ENCODE measurements around the gene MYT1. TPM values are rescaled to one million over a fixed set of nuclear protein-coding genes. Genes with fewer than 3 reads are reported as not detected.

MYT1 gene
- total RNA-seq, 1 donor from 2014 or later = 0.34 TPM

GRCh38 chr20:64253443-64253842, 89.2 kb downstream of the MYT1 start:
- TF ChIP-seq CTCF (IDR thresholded peaks at IDR 0.05; ENCODE audit: unreplicated experiment) = no peak
- no peak overlapping the region for H3K4me3 Mint-ChIP-seq
- no peaks in the 10 kb centered on the region for H3K9me3 Mint-ChIP-seq
- H3K27ac Mint-ChIP-seq = no peak overlapping the region
- DNase-seq (ENCODE audit: low spot score in 2 of 2, unreplicated experiment in 2 of 2) = no peak
- peaks cover 38% of the 10 kb centered on the region for H3K27me3 Mint-ChIP-seq (ENCODE audit: low read depth)
- no peaks in the 10 kb centered on the region for H3K36me3 Mint-ChIP-seq
- H3K4me1 Mint-ChIP-seq = peaks cover 31% of the 10 kb centered on the region

GRCh38 chr20:64254156-64254555, 89.9 kb downstream of the MYT1 start:
- DNase-seq (ENCODE audit: low spot score in 2 of 2, unreplicated experiment in 2 of 2) = no peak
- H3K27me3 Mint-ChIP-seq (ENCODE audit: low read depth) = peaks cover 32% of the 10 kb centered on the region
- no peaks in the 10 kb centered on the region for H3K36me3 Mint-ChIP-seq
- H3K4me1 Mint-ChIP-seq = peaks cover 38% of the 10 kb centered on the region
- no peaks in the 10 kb centered on the region for H3K9me3 Mint-ChIP-seq
- no peak for TF ChIP-seq CTCF (IDR thresholded peaks at IDR 0.05; ENCODE audit: unreplicated experiment)
- no peak overlapping the region for H3K27ac Mint-ChIP-seq
- peak overlapping the region; percentile 60 for H3K4me3 Mint-ChIP-seq

GRCh38 chr20:64254571-64255360, 90.5 kb downstream of the MYT1 start:
- Mint-ChIP-seq H3K27ac (peak overlapping the region; percentile 84), H3K36me3 (no peaks in the 10 kb centered on the region), H3K4me1 (peaks cover 43% of the 10 kb centered on the region), H3K27me3 (ENCODE audit: low read depth) (peaks cover 26% of the 10 kb centered on the region), H3K9me3 (no peaks in the 10 kb centered on the region), H3K4me3 (peak overlapping the region; percentile 60)
- DNase-seq (ENCODE audit: low spot score in 2 of 2, unreplicated experiment in 2 of 2) = no peak
- no peak for TF ChIP-seq CTCF (IDR thresholded peaks at IDR 0.05; ENCODE audit: unreplicated experiment)

GRCh38 chr20:64255361-64256281, 91.4 kb downstream of the MYT1 start, which contains the start of gene PCMTD2:
TSS of gene PCMTD2 (plus strand) at chr20:64255748. CDS start at chr20:64259966, 4,218 bp downstream.
- H3K36me3 Mint-ChIP-seq = no peaks in the 10 kb centered on the region
- no peaks in the 10 kb centered on the region for H3K9me3 Mint-ChIP-seq
- peak within 1 kb of the TSS; percentile 94 for H3K4me3 Mint-ChIP-seq
- DNase-seq (ENCODE audit: low spot score in 2 of 2, unreplicated experiment in 2 of 2) = peak; percentile 74 to 92
- no peak for TF ChIP-seq CTCF (IDR thresholded peaks at IDR 0.05; ENCODE audit: unreplicated experiment)
- peaks cover 51% of the 10 kb centered on the region for H3K4me1 Mint-ChIP-seq
- H3K27ac Mint-ChIP-seq = peak within 1 kb of the TSS; percentile 97
- peaks cover 17% of the 10 kb centered on the region for H3K27me3 Mint-ChIP-seq (ENCODE audit: low read depth)

- no peak for TF ChIP-seq CTCF (IDR thresholded peaks at IDR 0.05; ENCODE audit: unreplicated experiment)
- Mint-ChIP-seq H3K9me3 (no peaks in the 10 kb centered on the region), H3K27me3 (ENCODE audit: low read depth) (peaks cover 10% of the 10 kb centered on the region), H3K27ac (peak overlapping the region; percentile 97), H3K36me3 (no peaks in the 10 kb centered on the region), H3K4me3 (peak overlapping the region; percentile 94), H3K4me1 (peaks cover 59% of the 10 kb centered on the region)
- no peak for DNase-seq (ENCODE audit: low spot score in 2 of 2, unreplicated experiment in 2 of 2)
These were observed 92.2 kb downstream of the MYT1 start for GRCh38 chr20:64256282-64256935.
